ENCODE results near the gene CD1E.

CD1E gene

GRCh38 chr1:158353303-158354075 is at the start of gene CD1E:
Gene CD1E (plus strand): TSS chr1:158353894. CDS start chr1:158353989, 95 bp downstream.
- no peak within 1 kb of the TSS for H3K4me3 ChIP-seq (ENCODE audit: low read depth, low read length)
- no peak for TF ChIP-seq CTCF (IDR thresholded peaks at IDR 0.05; ENCODE audit: low read depth, low read length)
- no peak for DNase-seq (ENCODE audit: low read depth, low spot score)
- in situ Hi-C loops (cut with HindIII; ENCODE audit: low sequenced_read_pairs), result no loop called here

- DNase-seq (ENCODE audit: low read depth, low spot score), result no peak
- in situ Hi-C loops (cut with HindIII; ENCODE audit: low sequenced_read_pairs), result no loop called here
- no peak for TF ChIP-seq CTCF (IDR thresholded peaks at IDR 0.05; ENCODE audit: low read depth, low read length)
These were observed 43.1 kb upstream of the CD1E start for GRCh38 chr1:158310623-158311022.

GRCh38 chr1:158311066-158311465 is 42.6 kb upstream of the CD1E start:
- in situ Hi-C loops (cut with HindIII; ENCODE audit: low sequenced_read_pairs), result no loop called here
- no peak overlapping the region for H3K4me3 ChIP-seq (ENCODE audit: low read depth, low read length)
- no peak for DNase-seq (ENCODE audit: low read depth, low spot score)
- no peak for TF ChIP-seq CTCF (IDR thresholded peaks at IDR 0.05; ENCODE audit: low read depth, low read length)

More at GRCh38 chr1:158310623-158311022, 43.1 kb upstream of the CD1E start:
- no peak overlapping the region for H3K4me3 ChIP-seq (ENCODE audit: low read depth, low read length)

- no peak for TF ChIP-seq CTCF (IDR thresholded peaks at IDR 0.05; ENCODE audit: low read depth, low read length)
- in situ Hi-C loops (cut with HindIII; ENCODE audit: low sequenced_read_pairs), result no loop called here
- H3K4me3 ChIP-seq (ENCODE audit: low read depth, low read length), result no peak overlapping the region
- DNase-seq (ENCODE audit: low read depth, low spot score), result no peak
These were observed 29.8 kb upstream of the CD1E start for GRCh38 chr1:158323866-158324265.

- H3K4me3 ChIP-seq (ENCODE audit: low read depth, low read length), result no peak overlapping the region
- in situ Hi-C loops (cut with HindIII; ENCODE audit: low sequenced_read_pairs), result no loop called here
- no peak for TF ChIP-seq CTCF (IDR thresholded peaks at IDR 0.05; ENCODE audit: low read depth, low read length)
- no peak for DNase-seq (ENCODE audit: low read depth, low spot score)
These were observed 29.3 kb upstream of the CD1E start for GRCh38 chr1:158324395-158324794.

GRCh38 chr1:158327481-158327880 is 26.2 kb upstream of the CD1E start:
- TF ChIP-seq CTCF (IDR thresholded peaks at IDR 0.05; ENCODE audit: low read depth, low read length), result no peak
- no peak overlapping the region for H3K4me3 ChIP-seq (ENCODE audit: low read depth, low read length)
- DNase-seq (ENCODE audit: low read depth, low spot score), result no peak
- in situ Hi-C loops (cut with HindIII; ENCODE audit: low sequenced_read_pairs), result no loop called here

Data from astrocyte of the spinal cord (primary cell).